Neural progenitor cell (in vitro differentiated cells): ENCODE measurements around the gene INPP5E. TPM values are rescaled to one million over a fixed set of nuclear protein-coding genes. Genes with fewer than 3 reads are reported as not detected.

ENCODE experiments used
- DNase-seq: peaks from one replicate; pipeline ENCODE4 v3.0.0-alpha.2; 2016; ENCODE audit warnings: low spot score
- H2AFZ ChIP-seq: fragments of 200-600 bp; sonication (generic); replicated peaks from 2 replicates; pipeline ENCODE4 v1.6.1; 2016; ENCODE audit warnings: antibody characterized with exemption
- H3F3A ChIP-seq: fragments of 200-600 bp; sonication (generic); 2 replicates; pipeline ENCODE4 v1.6.1; 2016; ENCODE audit warnings: antibody characterized with exemption, low read depth
- H3K27ac ChIP-seq: fragments of 200-600 bp; sonication (generic); 2 replicates; pipeline ENCODE4 v1.5.1; 2016; ENCODE audit warnings: mild to moderate bottlenecking
- H3K27me3 ChIP-seq: fragments of 200-600 bp; sonication (generic); 2 replicates; pipeline ENCODE4 v1.6.1; 2016; ENCODE audit warnings: mild to moderate bottlenecking, moderate library complexity
- H3K36me3 ChIP-seq: fragments of 200-600 bp; sonication (generic); 2 replicates; pipeline ENCODE4 v1.5.1; 2016
- H3K4me1 ChIP-seq: fragments of 200-600 bp; sonication (generic); 2 replicates; pipeline ENCODE4 v1.6.1; 2016; ENCODE audit warnings: mixed run types
- H3K4me2 ChIP-seq: fragments of 200-600 bp; sonication (generic); 2 replicates; pipeline ENCODE4 v1.6.1; 2016
- H3K4me3 ChIP-seq: fragments of 200-600 bp; sonication (generic); 2 replicates; pipeline ENCODE4 v1.5.1; 2016
- H3K79me2 ChIP-seq: fragments of 200-600 bp; sonication (generic); 2 replicates; pipeline ENCODE4 v1.6.1; 2016; ENCODE audit warnings: low read depth
- H3K9ac ChIP-seq: fragments of 200-600 bp; sonication (generic); 2 replicates; pipeline ENCODE4 v1.6.1; 2016
- H3K9me3 ChIP-seq: fragments of 200-600 bp; sonication (generic); 2 replicates; pipeline ENCODE4 v1.5.1; 2016; ENCODE audit warnings: low read depth
- H4K20me1 ChIP-seq: fragments of 200-600 bp; sonication (generic); 2 replicates; pipeline ENCODE4 v1.6.1; 2016; ENCODE audit warnings: low read depth
- H3K27ac Mint-ChIP-seq: 3 replicates; pipeline ENCODE4 v1.8.0; 2021; ENCODE audit warnings: mixed read lengths
- H3K27me3 Mint-ChIP-seq: 2 replicates; pipeline ENCODE4 v1.8.0; 2022; ENCODE audit warnings: low read depth, mild to moderate bottlenecking, inconsistent platforms, moderate library complexity, mixed read lengths; ENCODE audit not compliant: insufficient read depth
- H3K36me3 Mint-ChIP-seq: 3 replicates; pipeline ENCODE4 v1.8.0; 2021; ENCODE audit warnings: mixed read lengths
- H3K4me1 Mint-ChIP-seq: 3 replicates; pipeline ENCODE4 v1.8.0; 2021; ENCODE audit warnings: mixed read lengths
- H3K4me3 Mint-ChIP-seq: 3 replicates; pipeline ENCODE4 v1.8.0; 2021; ENCODE audit warnings: mild to moderate bottlenecking, moderate library complexity, mixed read lengths
- H3K9me3 Mint-ChIP-seq: 3 replicates; pipeline ENCODE4 v1.8.0; 2020; ENCODE audit warnings: mixed read lengths
- CTCF ChIP-seq: fragments of 200-600 bp; sonication (generic); IDR thresholded peaks from 2 replicates; pipeline ENCODE4 v1.5.1; 2017; ENCODE audit warnings: antibody characterized with exemption, mild to moderate bottlenecking
- EZH2 ChIP-seq: fragments of 200-600 bp; sonication (generic); IDR thresholded peaks from 2 replicates; pipeline ENCODE4 v1.6.1; 2017; ENCODE audit warnings: antibody characterized with exemption, mild to moderate bottlenecking, moderate library complexity
- EZH2phosphoT487 ChIP-seq: fragments of 200-600 bp; sonication (generic); IDR thresholded peaks from 2 replicates; pipeline ENCODE4 v1.6.1; 2017; ENCODE audit warnings: antibody characterized with exemption
- total RNA-seq: library from RNA; depleted of rRNA; stranded (reverse); fragments of >200 nt; gene quantifications from 2 replicates; pipeline ENCODE4 v1.2.3, GENCODE V29; 2015; ENCODE audit warnings: low replicate concordance

INPP5E gene
- total RNA-seq, 1 donor from 2014 or later: 8.8 TPM

- Histone ChIP-seq H3K36me3 (no peaks in the 10 kb centered on the region), H3K27ac (no peak overlapping the region), H3F3A (no peaks in the 10 kb centered on the region), H3K4me3 (no peak overlapping the region), H3K79me2 (peaks cover 41% of the 10 kb centered on the region), H3K27me3 (no peaks in the 10 kb centered on the region), H2AFZ (no peak overlapping the region), H3K9me3 (no peaks in the 10 kb centered on the region), H3K4me1 (no peaks in the 10 kb centered on the region), H3K4me2 (no peak overlapping the region), H4K20me1 (peaks cover 59% of the 10 kb centered on the region), H3K9ac (no peak overlapping the region)
- DNase-seq: no peak
- Mint-ChIP-seq H3K4me3 (no peak overlapping the region), H3K9me3 (no peaks in the 10 kb centered on the region), H3K36me3 (peaks cover 11% of the 10 kb centered on the region), H3K27me3 (peaks cover 2% of the 10 kb centered on the region), H3K27ac (no peak overlapping the region), H3K4me1 (no peaks in the 10 kb centered on the region)
- TF ChIP-seq EZH2phosphoT487: no peak
- TF ChIP-seq EZH2: no peak
- TF ChIP-seq CTCF: no peak
Observed at GRCh38 chr9:136470356-136470755, 30.7 kb upstream of the INPP5E start.

GRCh38 chr9:136467766-136468165 is 28.1 kb upstream of the INPP5E start:
- no peak overlapping the region for H3K4me3 Mint-ChIP-seq
- no peaks in the 10 kb centered on the region for H3F3A ChIP-seq
- H4K20me1 ChIP-seq: peaks cover 48% of the 10 kb centered on the region
- no peaks in the 10 kb centered on the region for H3K27me3 ChIP-seq
- H3K4me1 ChIP-seq: no peaks in the 10 kb centered on the region
- peaks cover 20% of the 10 kb centered on the region for H3K36me3 Mint-ChIP-seq
- no peak overlapping the region for H3K9ac ChIP-seq
- H3K4me1 Mint-ChIP-seq: no peaks in the 10 kb centered on the region
- no peak overlapping the region for H3K4me2 ChIP-seq
- H2AFZ ChIP-seq: no peak overlapping the region
- no peak for DNase-seq
- no peak overlapping the region for H3K27ac Mint-ChIP-seq
- peaks cover 4% of the 10 kb centered on the region for H3K36me3 ChIP-seq
- H3K79me2 ChIP-seq: peaks cover 22% of the 10 kb centered on the region
- H3K9me3 Mint-ChIP-seq: no peaks in the 10 kb centered on the region
- no peak for TF ChIP-seq EZH2phosphoT487
- TF ChIP-seq EZH2: no peak
- no peak for TF ChIP-seq CTCF
- H3K27ac ChIP-seq: no peak overlapping the region
- no peaks in the 10 kb centered on the region for H3K27me3 Mint-ChIP-seq
- no peaks in the 10 kb centered on the region for H3K9me3 ChIP-seq
- H3K4me3 ChIP-seq: no peak overlapping the region

GRCh38 chr9:136466155-136466541 is 26.5 kb upstream of the INPP5E start:
- H3K9ac ChIP-seq: no peak overlapping the region
- Mint-ChIP-seq H3K4me1 (no peaks in the 10 kb centered on the region), H3K4me3 (no peak overlapping the region), H3K27me3 (no peaks in the 10 kb centered on the region), H3K9me3 (no peaks in the 10 kb centered on the region), H3K27ac (no peak overlapping the region), H3K36me3 (peaks cover 26% of the 10 kb centered on the region)
- no peak overlapping the region for H3K27ac ChIP-seq
- DNase-seq: no peak
- no peak overlapping the region for H2AFZ ChIP-seq
- no peak overlapping the region for H3K4me2 ChIP-seq
- H3F3A ChIP-seq: no peaks in the 10 kb centered on the region
- peaks cover 4% of the 10 kb centered on the region for H3K36me3 ChIP-seq
- H3K9me3 ChIP-seq: no peaks in the 10 kb centered on the region
- TF ChIP-seq CTCF (no peak), EZH2phosphoT487 (no peak), EZH2 (no peak)
- peaks cover 7% of the 10 kb centered on the region for H3K79me2 ChIP-seq
- H3K27me3 ChIP-seq: no peaks in the 10 kb centered on the region
- H3K4me1 ChIP-seq: no peaks in the 10 kb centered on the region
- no peak overlapping the region for H3K4me3 ChIP-seq
- H4K20me1 ChIP-seq: peaks cover 31% of the 10 kb centered on the region
